Right atrium auricular region (tissue), 2 donors: ENCODE measurements around the gene CYP2W1. TPM values are rescaled to one million over a fixed set of nuclear protein-coding genes. Genes with fewer than 3 reads are reported as not detected.

Source experiments
- DNase-seq: peaks from one replicate; pipeline ENCODE4 v3.0.0-alpha.2; 2019; ENCODE audit warnings: low spot score
- H3K27ac ChIP-seq, 2 donors: fragments of 200-600 bp; sonication (generic); 1 replicate in 1 of 2; 2 replicates in 1 of 2; pipeline ENCODE4 v1.5.1; 2016 to 2019
- H3K27me3 ChIP-seq, 2 donors: fragments of 200-600 bp; sonication (generic); one replicate each; pipeline versions ENCODE4 v1.5.1 to v1.6.0; 2017 to 2019
- H3K36me3 ChIP-seq: fragments of 200-600 bp; sonication (generic); one replicate; pipeline ENCODE4 v1.5.1; 2016
- H3K4me1 ChIP-seq, 2 donors: fragments of 200-600 bp; sonication (generic); one replicate each; pipeline versions ENCODE4 v1.5.1 to v1.6.0; 2017 to 2019
- H3K4me3 ChIP-seq, 2 donors: fragments of 200-600 bp; sonication (generic); 1 replicate in 1 of 2; 2 replicates in 1 of 2; pipeline ENCODE4 v1.5.1; 2017 to 2019; ENCODE audit warnings: mild to moderate bottlenecking in 1 of 2, moderate library complexity in 1 of 2
- H3K9me3 ChIP-seq, 2 donors: fragments of 200-600 bp; sonication (generic); one replicate each; pipeline ENCODE4 v1.5.1; 2019
- total RNA-seq, 2 donors: library from RNA; depleted of rRNA; stranded (reverse); fragments of >200 nt; gene quantifications; one replicate each; pipeline ENCODE4 v1.1.0, GENCODE V29; 2016
- TF ChIP-seq, protein P1 (sequence below), 2 donors: fragments of 200-600 bp; sonication (generic); IDR thresholded peaks; one replicate each; pipeline ENCODE4 v1.5.1; 2019; ENCODE audit warnings: antibody characterized with exemption in 2 of 2

Gene CYP2W1
- total RNA-seq, 2 donors from 2014 or later = not detected

- peaks cover 6% of the 10 kb centered on the region for H3K36me3 ChIP-seq
- peak overlapping the region in 1 of 2 donors; percentile 98 for H3K27ac ChIP-seq
- TF ChIP-seq, protein P1, sequence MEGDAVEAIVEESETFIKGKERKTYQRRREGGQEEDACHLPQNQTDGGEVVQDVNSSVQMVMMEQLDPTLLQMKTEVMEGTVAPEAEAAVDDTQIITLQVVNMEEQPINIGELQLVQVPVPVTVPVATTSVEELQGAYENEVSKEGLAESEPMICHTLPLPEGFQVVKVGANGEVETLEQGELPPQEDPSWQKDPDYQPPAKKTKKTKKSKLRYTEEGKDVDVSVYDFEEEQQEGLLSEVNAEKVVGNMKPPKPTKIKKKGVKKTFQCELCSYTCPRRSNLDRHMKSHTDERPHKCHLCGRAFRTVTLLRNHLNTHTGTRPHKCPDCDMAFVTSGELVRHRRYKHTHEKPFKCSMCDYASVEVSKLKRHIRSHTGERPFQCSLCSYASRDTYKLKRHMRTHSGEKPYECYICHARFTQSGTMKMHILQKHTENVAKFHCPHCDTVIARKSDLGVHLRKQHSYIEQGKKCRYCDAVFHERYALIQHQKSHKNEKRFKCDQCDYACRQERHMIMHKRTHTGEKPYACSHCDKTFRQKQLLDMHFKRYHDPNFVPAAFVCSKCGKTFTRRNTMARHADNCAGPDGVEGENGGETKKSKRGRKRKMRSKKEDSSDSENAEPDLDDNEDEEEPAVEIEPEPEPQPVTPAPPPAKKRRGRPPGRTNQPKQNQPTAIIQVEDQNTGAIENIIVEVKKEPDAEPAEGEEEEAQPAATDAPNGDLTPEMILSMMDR (IDR thresholded peaks at IDR 0.05) = no peak
- no peaks in the 10 kb centered on the region for H3K9me3 ChIP-seq
- no peak overlapping the region for H3K4me3 ChIP-seq
- H3K4me1 ChIP-seq = peaks cover 0 to 25% of the 10 kb centered on the region in 2 donors
- DNase-seq = no peak
- no peaks in the 10 kb centered on the region for H3K27me3 ChIP-seq
These were observed 43.8 kb downstream of the CYP2W1 start for GRCh38 chr7:1026721-1027161.

GRCh38 chr7:1027242-1028043 is 44.5 kb downstream of the CYP2W1 start:
- TF ChIP-seq, protein P1 (IDR thresholded peaks at IDR 0.05) = no peak
- peak; percentile 60 for DNase-seq
- H3K9me3 ChIP-seq = no peaks in the 10 kb centered on the region
- peak overlapping the region; percentile 95 to 98 for H3K27ac ChIP-seq
- peaks cover 0 to 25% of the 10 kb centered on the region in 2 donors for H3K4me1 ChIP-seq
- peak overlapping the region; percentile 58 to 82 for H3K4me3 ChIP-seq
- no peaks in the 10 kb centered on the region for H3K27me3 ChIP-seq
- H3K36me3 ChIP-seq = peaks cover 6% of the 10 kb centered on the region

- no peaks in the 10 kb centered on the region for H3K9me3 ChIP-seq
- peak overlapping the region; percentile 58 to 82 for H3K4me3 ChIP-seq
- peak overlapping the region; percentile 95 to 98 for H3K27ac ChIP-seq
- H3K36me3 ChIP-seq = peaks cover 6% of the 10 kb centered on the region
- no peaks in the 10 kb centered on the region for H3K27me3 ChIP-seq
- TF ChIP-seq, protein P1 (IDR thresholded peaks at IDR 0.05) = no peak
- H3K4me1 ChIP-seq = peaks cover 0 to 25% of the 10 kb centered on the region in 2 donors
- peak; percentile 89 for DNase-seq
These were observed 45.2 kb downstream of the CYP2W1 start for GRCh38 chr7:1028044-1028770.

DNA sequence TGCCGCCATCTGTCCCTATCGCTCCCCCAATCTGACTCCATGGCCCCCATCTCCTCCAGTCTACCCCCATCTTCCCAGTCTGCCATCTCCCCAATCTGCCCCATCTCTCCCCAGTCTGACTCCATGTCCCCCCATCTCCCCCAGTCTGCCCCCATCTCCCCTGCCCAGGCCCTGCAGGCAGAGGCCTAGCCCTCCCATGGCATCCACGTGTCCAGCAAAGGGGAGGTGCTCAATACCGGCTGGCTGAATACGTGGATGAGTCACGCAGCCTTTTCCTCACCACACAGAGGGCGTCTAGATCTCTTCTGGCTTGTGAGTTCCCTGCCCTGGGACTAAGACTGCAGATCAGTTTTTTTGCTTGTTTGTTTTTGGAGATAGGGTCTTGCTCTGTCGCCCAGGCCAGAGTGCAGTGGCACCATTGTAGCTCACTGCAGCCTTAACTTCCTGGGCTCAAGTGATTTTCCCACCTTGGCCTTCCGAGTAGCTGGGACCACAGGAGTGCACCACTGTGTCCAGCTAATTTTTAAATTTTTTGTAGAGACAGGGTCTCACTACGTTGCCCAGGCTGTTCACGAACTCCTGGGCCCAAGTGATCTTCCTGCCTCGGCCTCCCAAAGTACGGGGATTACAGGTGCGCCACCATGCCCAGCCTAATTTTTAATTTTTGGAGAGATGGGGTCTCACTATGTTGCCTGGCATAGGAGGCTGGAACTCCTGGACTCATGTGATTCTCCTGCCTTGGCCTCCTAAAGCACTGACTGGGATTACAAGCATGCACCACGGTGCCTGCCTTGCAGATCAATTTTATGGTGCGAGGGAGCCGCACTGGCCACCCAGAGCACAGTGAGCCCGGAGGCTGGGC is 46.0 kb downstream of the CYP2W1 start:
- H3K4me3 ChIP-seq = peak overlapping the region; percentile 58 to 82
- TF ChIP-seq, protein P1 (IDR thresholded peaks at IDR 0.05) = no peak
- H3K27me3 ChIP-seq = no peaks in the 10 kb centered on the region
- peaks cover 0 to 25% of the 10 kb centered on the region in 2 donors for H3K4me1 ChIP-seq
- peak; percentile 92 for DNase-seq
- H3K9me3 ChIP-seq = no peaks in the 10 kb centered on the region
- H3K36me3 ChIP-seq = peaks cover 6% of the 10 kb centered on the region
- H3K27ac ChIP-seq = peak overlapping the region; percentile 95 to 98

GRCh38 chr7:1029637-1030443 is 46.9 kb downstream of the CYP2W1 start:
- Histone ChIP-seq H3K27me3 (no peaks in the 10 kb centered on the region), H3K9me3 (no peaks in the 10 kb centered on the region), H3K27ac (peak overlapping the region; percentile 95 to 98), H3K4me3 (no peak overlapping the region), H3K36me3 (peaks cover 6% of the 10 kb centered on the region), H3K4me1 (peaks cover 0 to 25% of the 10 kb centered on the region in 2 donors)
- TF ChIP-seq, protein P1 (IDR thresholded peaks at IDR 0.05) = no peak
- DNase-seq = no peak
